Hindlimb muscle (tissue), 1 donor: Measurements from ENCODE around the gene FAM47A. TPM values are rescaled to one million over a fixed set of nuclear protein-coding genes. Genes with fewer than 3 reads are reported as not detected.

Source experiments
- DNase-seq: peaks from one replicate; pipeline ENCODE4 v3.0.0-alpha.2; 2013
- polyA plus RNA-seq: library from polyadenylated mRNA; unstranded; fragments of 120-200 nt; gene quantifications from one replicate; pipeline ENCODE4 v1.2.1, GENCODE V29; 2013; ENCODE audit not compliant: insufficient read length

Gene FAM47A
- 0.13 TPM for polyA plus RNA-seq

- no peak for DNase-seq
These were observed at the start of gene FAM47A for GRCh38 chrX:34132028-34132427. Gene FAM47A, minus strand, starts transcription at chrX:34132314. Its CDS starts 36 bp downstream, at chrX:34132278.

- no peak for DNase-seq
These were observed 15.2 kb upstream of the FAM47A start for GRCh38 chrX:34147345-34147744.

GRCh38 chrX:34146906-34147305, 14.8 kb upstream of the FAM47A start:
- no peak for DNase-seq

- DNase-seq: no peak
These were observed 12.1 kb upstream of the FAM47A start for GRCh38 chrX:34144246-34144645.

- no peak for DNase-seq
These were observed 8.7 kb upstream of the FAM47A start for GRCh38 chrX:34140816-34141215.

GRCh38 chrX:34130980-34131744, 952 bp downstream of the FAM47A start:
- DNase-seq: no peak

- no peak for DNase-seq
These were observed 1.6 kb downstream of the FAM47A start for GRCh38 chrX:34130501-34130900.

GRCh38 chrX:34126011-34126410, 6.1 kb downstream of the FAM47A start:
- DNase-seq: no peak

GRCh38 chrX:34119122-34119521, 13.0 kb downstream of the FAM47A start:
- DNase-seq: no peak

- DNase-seq: no peak
These were observed 19.7 kb downstream of the FAM47A start for GRCh38 chrX:34112459-34112858.
